Measurements from ENCODE around the gene ATF7IP2. TPM values are rescaled to one million over a fixed set of nuclear protein-coding genes. Genes with fewer than 3 reads are reported as not detected.

The ATF7IP2 gene
- total RNA-seq, 5 donors from 2014 or later (not counting 1 experiment from before 2014, with no cell fraction given) = 49.1 to 97.1 (median 56.7) TPM

- Histone ChIP-seq H3K9me3 (no peaks in the 10 kb centered on the region), H3K36me3 (ENCODE audit: control insufficient read depth in 2 of 2, extremely low read depth in 1 of 2, insufficient read depth in 1 of 2, low read length in 1 of 2) (peaks cover 0 to 5% of the 10 kb centered on the region in 2 donors), H3K4me1 (ENCODE audit: control insufficient read depth in 1 of 2, extremely low read depth in 1 of 2, insufficient read depth in 2 of 2, low read length in 2 of 2) (peaks cover 19 to 27% of the 10 kb centered on the region in 2 experiments), H3K4me3 (ENCODE audit: control insufficient read depth in 1 of 2, extremely low read depth in 1 of 2, low read length in 1 of 2) (no peak overlapping the region), H3K27me3 (replicated peaks in 1 of 2; ENCODE audit: control insufficient read depth in 2 of 2, extremely low read depth in 1 of 2, insufficient read depth in 2 of 2, low read length in 1 of 2) (no peaks in the 10 kb centered on the region), H3K27ac (ENCODE audit: low read length) (no peak overlapping the region)
- ChIA-PET CTCF (interaction anchor here (0.7 to 1.0 kb wide), 2 partner anchors 121 to 144 kb away, joined by 3 read pairs; no protein-coding TSS in a partner anchor), POLR2A (interaction anchor here (0.6 kb wide), 2 partner anchors 75 to 349 kb away, joined by 3 to 4 read pairs; no protein-coding TSS in a partner anchor)
- Mint-ChIP-seq H3K27me3 (no peaks in the 10 kb centered on the region), H3K4me3 (peak overlapping the region; percentile 35 to 94 (median 51)), H3K27ac (peak overlapping the region; percentile 33 to 62), H3K4me1 (peaks cover 49 to 61% (median 51%) of the 10 kb centered on the region in 3 donors), H3K36me3 (peaks cover 24% of the 10 kb centered on the region), H3K9me3 (peaks cover 0 to 6% (median 0%) of the 10 kb centered on the region in 3 donors)
- ATAC-seq (replicated peaks in 1 of 4) (no peak), DNase-seq (no peak)
- 82% methylated on average over 1 of the region's 5 CpGs for WGBS (ENCODE audit: insufficient coverage)
Measured at GRCh38 chr16:10388988-10389387, 3.1 kb downstream of the ATF7IP2 start.

- H3K36me3 Mint-ChIP-seq = peaks cover 36% of the 10 kb centered on the region
- POLR2A ChIA-PET = interaction anchor here in 1 of 2 donors (0.7 kb wide), 1 partner anchor 1047 kb away, joined by 3 read pairs; no protein-coding TSS in a partner anchor
Measured at GRCh38 chr16:10390330-10390729, 4.5 kb downstream of the ATF7IP2 start.

GRCh38 chr16:10390867-10391266, 5.0 kb downstream of the ATF7IP2 start:
- H3K27me3 ChIP-seq (replicated peaks in 1 of 2; ENCODE audit: control insufficient read depth in 2 of 2, extremely low read depth in 1 of 2, insufficient read depth in 2 of 2, low read length in 1 of 2) = no peaks in the 10 kb centered on the region
- H3K27ac Mint-ChIP-seq = peak overlapping the region in 1 of 2 donors; percentile 52
- 90% methylated on average over 5 of the region's 5 CpGs for WGBS (ENCODE audit: insufficient coverage)
- no peak overlapping the region for H3K27ac ChIP-seq (ENCODE audit: low read length)
- no peak for ATAC-seq (replicated peaks in 1 of 4)
- ChIA-PET CTCF (interaction anchor here (0.6 to 0.9 kb wide), 2 partner anchors 15 kb away, joined by 3 to 4 read pairs; no protein-coding TSS in a partner anchor), POLR2A (interaction anchor here in 1 of 2 donors (0.7 kb wide), 1 partner anchor 1047 kb away, joined by 3 read pairs; no protein-coding TSS in a partner anchor)
- peaks cover 19 to 27% of the 10 kb centered on the region in 2 experiments for H3K4me1 ChIP-seq (ENCODE audit: control insufficient read depth in 1 of 2, extremely low read depth in 1 of 2, insufficient read depth in 2 of 2, low read length in 2 of 2)
- no peak for DNase-seq
- H3K36me3 ChIP-seq (ENCODE audit: control insufficient read depth in 2 of 2, extremely low read depth in 1 of 2, insufficient read depth in 1 of 2, low read length in 1 of 2) = peaks cover 0 to 5% of the 10 kb centered on the region in 2 donors
- peak overlapping the region in 1 of 3 donors; percentile 53 for H3K4me3 Mint-ChIP-seq
- H3K27me3 Mint-ChIP-seq = no peaks in the 10 kb centered on the region
- H3K9me3 ChIP-seq = no peaks in the 10 kb centered on the region
- peaks cover 0 to 10% (median 6%) of the 10 kb centered on the region in 3 donors for H3K9me3 Mint-ChIP-seq
- peak overlapping the region in 1 of 2 donors; percentile 5 for H3K4me3 ChIP-seq (ENCODE audit: control insufficient read depth in 1 of 2, extremely low read depth in 1 of 2, low read length in 1 of 2)
- peaks cover 36% of the 10 kb centered on the region for H3K36me3 Mint-ChIP-seq
- peaks cover 59 to 69% (median 64%) of the 10 kb centered on the region in 3 donors for H3K4me1 Mint-ChIP-seq

More at GRCh38 chr16:10390330-10390729, 4.5 kb downstream of the ATF7IP2 start:
- no peaks in the 10 kb centered on the region for H3K9me3 ChIP-seq
- H3K27ac ChIP-seq (ENCODE audit: low read length) = no peak overlapping the region
- H3K27me3 ChIP-seq (replicated peaks in 1 of 2; ENCODE audit: control insufficient read depth in 2 of 2, extremely low read depth in 1 of 2, insufficient read depth in 2 of 2, low read length in 1 of 2) = no peaks in the 10 kb centered on the region
- peaks cover 19 to 27% of the 10 kb centered on the region in 2 experiments for H3K4me1 ChIP-seq (ENCODE audit: control insufficient read depth in 1 of 2, extremely low read depth in 1 of 2, insufficient read depth in 2 of 2, low read length in 2 of 2)
- peaks cover 0 to 5% of the 10 kb centered on the region in 2 donors for H3K36me3 ChIP-seq (ENCODE audit: control insufficient read depth in 2 of 2, extremely low read depth in 1 of 2, insufficient read depth in 1 of 2, low read length in 1 of 2)
- CTCF ChIA-PET = interaction anchor here (0.5 to 0.9 kb wide), 3 partner anchors 14 to 125 kb away, joined by 3 to 6 read pairs (median 4); no protein-coding TSS in a partner anchor
- H3K4me3 ChIP-seq (ENCODE audit: control insufficient read depth in 1 of 2, extremely low read depth in 1 of 2, low read length in 1 of 2) = peak overlapping the region in 1 of 2 donors; percentile 5
- Mint-ChIP-seq H3K4me1 (peaks cover 57 to 73% (median 63%) of the 10 kb centered on the region in 3 donors), H3K9me3 (peaks cover 0 to 10% (median 6%) of the 10 kb centered on the region in 3 donors), H3K27me3 (no peaks in the 10 kb centered on the region), H3K27ac (peak overlapping the region; percentile 52 to 66), H3K4me3 (peak overlapping the region in 2 of 3 donors; percentile 28 to 53)
- DNase-seq = no peak
- no peak for ATAC-seq (replicated peaks in 1 of 4)

- H3K27me3 ChIP-seq (replicated peaks in 1 of 2; ENCODE audit: control insufficient read depth in 2 of 2, extremely low read depth in 1 of 2, insufficient read depth in 2 of 2, low read length in 1 of 2) = no peaks in the 10 kb centered on the region
- H3K9me3 Mint-ChIP-seq = peaks cover 0 to 10% (median 6%) of the 10 kb centered on the region in 3 donors
- peak overlapping the region in 1 of 3 donors; percentile 53 for H3K4me3 Mint-ChIP-seq
- DNase-seq = no peak
- H3K36me3 Mint-ChIP-seq = peaks cover 41% of the 10 kb centered on the region
- H3K4me1 ChIP-seq (ENCODE audit: control insufficient read depth in 1 of 2, extremely low read depth in 1 of 2, insufficient read depth in 2 of 2, low read length in 2 of 2) = peaks cover 19 to 27% of the 10 kb centered on the region in 2 experiments
- CTCF ChIA-PET = interaction anchor here in 1 of 2 donors (0.6 kb wide), 1 partner anchor 16 kb away, joined by 3 read pairs; no protein-coding TSS in a partner anchor
- peaks cover 63 to 68% (median 67%) of the 10 kb centered on the region in 3 donors for H3K4me1 Mint-ChIP-seq
- WGBS (ENCODE audit: insufficient coverage) = 96% methylated on average over 3 of the region's 3 CpGs
- POLR2A ChIA-PET = interaction anchor here in 1 of 2 donors (0.6 to 0.7 kb wide), 2 partner anchors 9 to 113 kb away, joined by 4 to 11 read pairs; no protein-coding TSS in a partner anchor
- peak overlapping the region in 1 of 2 donors; percentile 28 for H3K27ac Mint-ChIP-seq
- no peak overlapping the region for H3K27ac ChIP-seq (ENCODE audit: low read length)
- H3K9me3 ChIP-seq = no peaks in the 10 kb centered on the region
- ATAC-seq (replicated peaks in 1 of 4) = no peak
- peaks cover 0 to 5% of the 10 kb centered on the region in 2 donors for H3K36me3 ChIP-seq (ENCODE audit: control insufficient read depth in 2 of 2, extremely low read depth in 1 of 2, insufficient read depth in 1 of 2, low read length in 1 of 2)
- H3K4me3 ChIP-seq (ENCODE audit: control insufficient read depth in 1 of 2, extremely low read depth in 1 of 2, low read length in 1 of 2) = no peak overlapping the region
- no peaks in the 10 kb centered on the region for H3K27me3 Mint-ChIP-seq
Measured at GRCh38 chr16:10391339-10391738, 5.5 kb downstream of the ATF7IP2 start.

GRCh38 chr16:10402975-10403374, 17.1 kb downstream of the ATF7IP2 start:
- H3K27me3 ChIP-seq (replicated peaks in 1 of 2; ENCODE audit: control insufficient read depth in 2 of 2, extremely low read depth in 1 of 2, insufficient read depth in 2 of 2, low read length in 1 of 2) = no peaks in the 10 kb centered on the region
- H3K27ac ChIP-seq (ENCODE audit: low read length) = no peak overlapping the region
- peaks cover 15 to 50% (median 32%) of the 10 kb centered on the region in 3 donors for H3K9me3 Mint-ChIP-seq
- H3K4me1 ChIP-seq (ENCODE audit: control insufficient read depth in 1 of 2, extremely low read depth in 1 of 2, insufficient read depth in 2 of 2, low read length in 2 of 2) = no peaks in the 10 kb centered on the region
- whole genome bisulfite sequencing (ENCODE audit: insufficient coverage) = no CpG with 5 or more reads among the region's 1 CpG
- H3K36me3 Mint-ChIP-seq = peaks cover 59% of the 10 kb centered on the region
- peaks cover 3 to 23% of the 10 kb centered on the region in 2 donors for H3K36me3 ChIP-seq (ENCODE audit: control insufficient read depth in 2 of 2, extremely low read depth in 1 of 2, insufficient read depth in 1 of 2, low read length in 1 of 2)
- ChIA-PET POLR2A (no interaction called here), CTCF (interaction anchor here (0.6 to 1.4 kb wide), 2 partner anchors 21 to 89 kb away, joined by 4 to 5 read pairs; no protein-coding TSS in a partner anchor)
- peaks cover 15% of the 10 kb centered on the region for H3K9me3 ChIP-seq
- H3K27ac Mint-ChIP-seq = no peak overlapping the region
- peaks cover 24 to 33% (median 31%) of the 10 kb centered on the region in 3 donors for H3K4me1 Mint-ChIP-seq
- DNase-seq (no peak), ATAC-seq (replicated peaks in 1 of 4) (no peak)
- no peaks in the 10 kb centered on the region for H3K27me3 Mint-ChIP-seq
- H3K4me3 ChIP-seq (ENCODE audit: control insufficient read depth in 1 of 2, extremely low read depth in 1 of 2, low read length in 1 of 2) = no peak overlapping the region
- H3K4me3 Mint-ChIP-seq = no peak overlapping the region

- Mint-ChIP-seq H3K27ac (no peak overlapping the region), H3K4me3 (no peak overlapping the region), H3K27me3 (no peaks in the 10 kb centered on the region), H3K36me3 (peaks cover 65% of the 10 kb centered on the region), H3K4me1 (peaks cover 12 to 22% (median 20%) of the 10 kb centered on the region in 3 donors), H3K9me3 (peaks cover 29 to 65% (median 39%) of the 10 kb centered on the region in 3 donors)
- H3K9me3 ChIP-seq = peaks cover 17% of the 10 kb centered on the region
- H3K27me3 ChIP-seq (replicated peaks in 1 of 2; ENCODE audit: control insufficient read depth in 2 of 2, extremely low read depth in 1 of 2, insufficient read depth in 2 of 2, low read length in 1 of 2) = no peaks in the 10 kb centered on the region
- no peaks in the 10 kb centered on the region for H3K4me1 ChIP-seq (ENCODE audit: control insufficient read depth in 1 of 2, extremely low read depth in 1 of 2, insufficient read depth in 2 of 2, low read length in 2 of 2)
- no peak overlapping the region for H3K4me3 ChIP-seq (ENCODE audit: control insufficient read depth in 1 of 2, extremely low read depth in 1 of 2, low read length in 1 of 2)
- 100% methylated on average over 2 of the region's 4 CpGs for WGBS (ENCODE audit: insufficient coverage)
- ATAC-seq (replicated peaks in 1 of 4) (no peak), DNase-seq (no peak)
- ChIA-PET CTCF (no interaction called here), POLR2A (no interaction called here)
- H3K36me3 ChIP-seq (ENCODE audit: control insufficient read depth in 2 of 2, extremely low read depth in 1 of 2, insufficient read depth in 1 of 2, low read length in 1 of 2) = peaks cover 3 to 23% of the 10 kb centered on the region in 2 donors
- no peak overlapping the region for H3K27ac ChIP-seq (ENCODE audit: low read length)
Measured at GRCh38 chr16:10405386-10405939, 19.6 kb downstream of the ATF7IP2 start.

Data from T-cell (primary cell).